NB4 (cell line): Measurements from ENCODE around the gene TGM6.

ENCODE experiments used
- DNase-seq: peaks from one replicate; pipeline ENCODE4 v3.0.0; 2010; ENCODE audit warnings: low read depth
- H3K4me3 ChIP-seq: one replicate; pipeline ENCODE4 v1.5.1; 2011; ENCODE audit warnings: mild to moderate bottlenecking, low read depth, low read length, moderate library complexity
- CTCF ChIP-seq: IDR thresholded peaks from one replicate; pipeline ENCODE4 v1.5.1; 2012; ENCODE audit warnings: low read depth, low read length
- MAX ChIP-seq: IDR thresholded peaks from 2 replicates; pipeline ENCODE4 v1.6.1; 2011; ENCODE audit warnings: low read depth, low read length
- MYC ChIP-seq: IDR thresholded peaks from 2 replicates; pipeline ENCODE4 v1.6.1; 2011; ENCODE audit warnings: low read depth, low read length
- POLR2A ChIP-seq: IDR thresholded peaks from 2 replicates; pipeline ENCODE4 v1.6.1; 2011; ENCODE audit warnings: mild to moderate bottlenecking; ENCODE audit not compliant: insufficient read length; ENCODE audit errors: extremely low read depth

Gene TGM6

GRCh38 chr20:2365091-2365490 lies 15.6 kb upstream of the TGM6 start:
- no peak for TF ChIP-seq POLR2A
- TF ChIP-seq MYC: no peak
- TF ChIP-seq CTCF: no peak
- no peak for TF ChIP-seq MAX
- H3K4me3 ChIP-seq: no peak overlapping the region
- no peak for DNase-seq

GRCh38 chr20:2365666-2366065 lies 15.0 kb upstream of the TGM6 start:
- TF ChIP-seq MAX: no peak
- no peak for TF ChIP-seq CTCF
- TF ChIP-seq POLR2A: no peak
- no peak for TF ChIP-seq MYC
- DNase-seq: no peak
- no peak overlapping the region for H3K4me3 ChIP-seq

- TF ChIP-seq CTCF (no peak), POLR2A (no peak), MAX (no peak), MYC (no peak)
- no peak overlapping the region for H3K4me3 ChIP-seq
- no peak for DNase-seq
Observed at GRCh38 chr20:2368621-2369020, 12.1 kb upstream of the TGM6 start.

- DNase-seq: no peak
- H3K4me3 ChIP-seq: no peak overlapping the region
- TF ChIP-seq POLR2A: no peak
- TF ChIP-seq CTCF: no peak
- TF ChIP-seq MAX: no peak
- TF ChIP-seq MYC: no peak
Observed at GRCh38 chr20:2373098-2373497, 7.6 kb upstream of the TGM6 start.

- no peak for DNase-seq
- H3K4me3 ChIP-seq: no peak overlapping the region
- TF ChIP-seq CTCF (no peak), MYC (no peak), POLR2A (no peak), MAX (no peak)
Observed at GRCh38 chr20:2374346-2375125, 6.2 kb upstream of the TGM6 start.
